Measurements from ENCODE around the gene FLYWCH2.
A peak's percentile ranks its signal among the peaks of the same experiment; 100 is the strongest.

The FLYWCH2 gene

GRCh38 chr16:2854700-2855309 is 28.2 kb upstream of the FLYWCH2 start:
- no peak for DNase-seq

- no peak for DNase-seq
These were observed 27.5 kb upstream of the FLYWCH2 start for GRCh38 chr16:2855536-2855935.

GRCh38 chr16:2856061-2856670 is 26.8 kb upstream of the FLYWCH2 start:
- no peak for DNase-seq

GRCh38 chr16:2856686-2857450 is 26.1 kb upstream of the FLYWCH2 start:
- no peak for DNase-seq

- DNase-seq = no peak
These were observed 25.4 kb upstream of the FLYWCH2 start, which contains the start of gene PRSS22 for GRCh38 chr16:2857451-2858244. PRSS22 (minus strand) TSS chr16:2858170; CDS start chr16:2858104, 66 bp downstream.

- no peak for DNase-seq
These were observed 24.6 kb upstream of the FLYWCH2 start for GRCh38 chr16:2858245-2859025.

GRCh38 chr16:2859686-2860265 is 23.2 kb upstream of the FLYWCH2 start:
- no peak for DNase-seq

- DNase-seq = no peak
These were observed 22.0 kb upstream of the FLYWCH2 start for GRCh38 chr16:2860826-2861567.

- no peak for DNase-seq
These were observed 17.4 kb upstream of the FLYWCH2 start for GRCh38 chr16:2865651-2866050.

GRCh38 chr16:2866431-2866830 is 16.6 kb upstream of the FLYWCH2 start:
- no peak for DNase-seq

GRCh38 chr16:2867661-2867986 is 15.4 kb upstream of the FLYWCH2 start:
- DNase-seq = no peak

- peak; percentile 92 for DNase-seq
These were observed 14.8 kb upstream of the FLYWCH2 start for GRCh38 chr16:2867987-2868789.

GRCh38 chr16:2871926-2872325 is 11.1 kb upstream of the FLYWCH2 start:
- no peak for DNase-seq

- DNase-seq = no peak
These were observed 8.7 kb upstream of the FLYWCH2 start for GRCh38 chr16:2874032-2874911.

- DNase-seq = peak; percentile 29
These were observed 8.1 kb upstream of the FLYWCH2 start for GRCh38 chr16:2874912-2875362.

GRCh38 chr16:2879854-2880508 is 3.0 kb upstream of the FLYWCH2 start:
- no peak for DNase-seq

- no peak for DNase-seq
These were observed 999 bp upstream of the FLYWCH2 start for GRCh38 chr16:2881783-2882649.

GRCh38 chr16:2883458-2883908 is 468 bp downstream of the FLYWCH2 start:
- no peak for DNase-seq
